IPS-20b (cell line): Measurements from ENCODE around the gene TRIM15.
"Not testable (repeated sequence)": the region's sequence is repeated elsewhere in the genome, so short reads cannot be mapped to it uniquely, and the experiment has no call there.

ENCODE experiments used
- H3K27ac ChIP-seq: one replicate; pipeline ENCODE4 v1.5.1; 2013; ENCODE audit warnings: low read length
- H3K27me3 ChIP-seq: 2 replicates; pipeline ENCODE4 v1.6.1; 2013; ENCODE audit warnings: mild to moderate bottlenecking, low read length, inconsistent platforms; ENCODE audit not compliant: insufficient read depth
- H3K36me3 ChIP-seq: 2 replicates; pipeline ENCODE4 v1.6.1; 2013; ENCODE audit warnings: low read depth, mild to moderate bottlenecking, inconsistent platforms, low read length, moderate library complexity; ENCODE audit not compliant: insufficient read depth
- H3K4me1 ChIP-seq: 2 replicates; pipeline ENCODE4 v1.6.1; 2013; ENCODE audit warnings: mild to moderate bottlenecking, control low read depth, inconsistent platforms, low read length, moderate library complexity; ENCODE audit not compliant: insufficient read depth
- H3K4me3 ChIP-seq: 2 replicates; pipeline ENCODE4 v1.5.1; 2013; ENCODE audit warnings: mild to moderate bottlenecking, low read length, inconsistent platforms
- H3K9ac ChIP-seq: 2 replicates; pipeline ENCODE4 v1.6.1; 2013; ENCODE audit warnings: low read depth, mild to moderate bottlenecking, inconsistent platforms, low read length, moderate library complexity
- H3K9me3 ChIP-seq: 2 replicates; pipeline ENCODE4 v1.6.1; 2013; ENCODE audit warnings: mild to moderate bottlenecking, low read depth, low read length, inconsistent platforms; ENCODE audit not compliant: insufficient read depth

TRIM15 gene

DNA sequence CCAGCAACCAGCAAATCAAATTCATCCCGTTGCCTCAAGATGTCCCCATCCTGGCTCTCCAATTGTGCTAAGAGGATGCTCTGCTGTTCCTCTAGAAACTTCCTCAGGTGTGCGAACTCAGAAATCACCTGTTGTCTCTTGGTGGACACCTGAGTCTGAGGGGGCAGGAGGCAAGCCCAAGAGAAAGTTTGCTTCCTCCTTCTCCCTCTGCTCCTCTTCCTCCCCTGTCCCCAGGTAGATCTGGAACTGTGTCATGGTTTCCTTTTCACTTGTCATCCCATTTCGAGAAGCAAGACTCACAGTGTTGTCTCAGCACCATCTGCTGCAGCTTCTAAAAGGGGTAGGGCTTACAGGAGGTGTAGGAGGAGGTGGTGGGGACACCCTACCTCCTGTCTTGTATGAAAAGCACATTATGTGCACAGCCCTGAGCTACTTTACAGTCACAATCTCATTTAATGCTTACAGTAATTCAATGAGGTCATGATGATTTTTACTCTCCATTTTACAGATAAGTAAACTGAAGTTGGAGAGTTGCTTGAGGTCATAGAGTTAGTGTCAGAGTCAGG lies 4.8 kb upstream of the TRIM15 start:
- Histone ChIP-seq H3K27me3 (peaks cover 10% of the 10 kb centered on the region; the same call in 1 of the 2 replicates), H3K4me3 (no peak overlapping the region), H3K36me3 (no peaks in the 10 kb centered on the region), H3K9me3 (no peaks in the 10 kb centered on the region), H3K4me1 (no peaks in the 10 kb centered on the region), H3K9ac (no peak overlapping the region), H3K27ac (no peak overlapping the region)

DNA sequence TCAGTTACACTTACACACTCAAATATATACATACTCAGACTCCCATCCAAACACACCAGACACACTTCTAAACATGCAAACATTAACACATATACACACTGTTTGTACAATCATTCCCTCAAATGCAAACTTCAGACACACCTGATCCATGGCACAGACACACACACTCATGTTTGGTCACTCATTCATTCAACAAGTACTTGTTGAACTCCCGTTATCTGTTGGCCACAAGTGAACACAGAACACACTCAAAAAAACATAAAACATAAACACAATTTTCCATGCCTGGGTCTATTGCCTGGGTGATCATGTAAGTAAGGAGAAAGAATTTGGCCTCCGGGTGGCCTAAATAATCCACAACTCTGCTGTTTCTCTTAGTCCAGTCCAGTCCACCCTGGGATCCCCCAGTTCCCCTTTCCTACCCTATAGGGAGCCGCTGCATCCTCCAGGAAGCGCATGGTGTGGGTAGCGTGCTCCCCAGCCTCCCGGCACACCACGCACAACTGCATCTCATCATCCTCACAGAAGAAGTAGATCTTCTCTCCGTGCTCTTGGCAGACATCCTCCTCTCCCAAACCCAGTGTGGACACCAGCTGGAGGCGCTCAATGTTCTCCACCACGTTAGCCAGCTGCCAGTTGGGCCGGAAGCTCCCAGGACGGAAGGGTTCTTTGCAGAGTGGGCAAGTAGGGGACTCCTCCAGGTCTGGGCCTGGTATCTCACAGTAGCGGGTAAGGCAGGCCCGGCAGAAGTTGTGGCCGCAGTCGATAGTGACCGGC lies 3.1 kb upstream of the TRIM15 start:
- H3K4me3 ChIP-seq: no peak overlapping the region
- H3K36me3 ChIP-seq: no peaks in the 10 kb centered on the region
- no peaks in the 10 kb centered on the region for H3K9me3 ChIP-seq
- peaks cover 4% of the 10 kb centered on the region; the same call in 1 of the 2 replicates for H3K27me3 ChIP-seq
- no peak overlapping the region for H3K9ac ChIP-seq
- H3K4me1 ChIP-seq: no peaks in the 10 kb centered on the region
- H3K27ac ChIP-seq: no peak overlapping the region

DNA sequence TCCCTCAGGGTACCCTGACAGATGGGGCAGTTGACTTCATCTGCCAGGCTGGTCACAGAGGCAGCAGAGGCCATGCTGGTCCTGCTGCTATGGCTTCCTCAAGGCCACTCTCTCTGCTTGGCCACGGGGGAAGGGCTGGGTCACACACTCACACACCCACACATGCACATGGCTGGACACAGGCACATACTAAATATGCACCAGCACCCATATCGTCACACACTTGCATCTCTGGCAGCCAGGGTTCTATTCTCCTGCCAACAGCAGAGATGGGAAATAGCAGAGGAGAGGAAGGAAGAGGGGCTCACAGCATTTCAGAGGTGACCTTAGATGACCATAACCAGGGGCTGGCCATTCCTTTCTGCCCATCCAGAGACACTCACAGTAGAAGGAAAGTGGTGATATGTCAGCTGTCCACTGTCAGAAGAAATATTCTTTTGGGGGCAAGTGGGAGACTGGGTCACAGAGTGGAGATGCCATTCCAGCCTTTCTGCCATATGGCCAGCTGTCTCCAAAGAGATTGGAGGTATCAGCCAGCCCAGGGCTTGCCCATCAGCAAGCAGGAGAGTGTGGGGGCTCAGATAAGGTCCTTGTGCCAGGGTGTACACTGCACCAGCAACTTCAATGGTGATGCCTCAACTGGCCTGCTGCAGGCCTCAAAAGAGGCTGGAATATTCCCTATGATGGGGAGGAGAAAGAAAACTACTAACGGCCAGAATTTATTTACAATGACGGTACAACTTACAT lies 2.4 kb upstream of the TRIM15 start, which contains the start of gene TRIM10:
Gene TRIM10, minus strand, starts transcription at position 427 of the 747 bp plus-strand sequence. Its CDS starts 353 bp downstream, at position 74.
- Histone ChIP-seq H3K27me3 (peaks cover 4% of the 10 kb centered on the region; the same call in 1 of the 2 replicates), H3K9me3 (no peaks in the 10 kb centered on the region), H3K4me3 (no peak within 1 kb of the TSS), H3K4me1 (no peaks in the 10 kb centered on the region), H3K27ac (no peak within 1 kb of the TSS), H3K9ac (no peak within 1 kb of the TSS), H3K36me3 (no peaks in the 10 kb centered on the region)

DNA sequence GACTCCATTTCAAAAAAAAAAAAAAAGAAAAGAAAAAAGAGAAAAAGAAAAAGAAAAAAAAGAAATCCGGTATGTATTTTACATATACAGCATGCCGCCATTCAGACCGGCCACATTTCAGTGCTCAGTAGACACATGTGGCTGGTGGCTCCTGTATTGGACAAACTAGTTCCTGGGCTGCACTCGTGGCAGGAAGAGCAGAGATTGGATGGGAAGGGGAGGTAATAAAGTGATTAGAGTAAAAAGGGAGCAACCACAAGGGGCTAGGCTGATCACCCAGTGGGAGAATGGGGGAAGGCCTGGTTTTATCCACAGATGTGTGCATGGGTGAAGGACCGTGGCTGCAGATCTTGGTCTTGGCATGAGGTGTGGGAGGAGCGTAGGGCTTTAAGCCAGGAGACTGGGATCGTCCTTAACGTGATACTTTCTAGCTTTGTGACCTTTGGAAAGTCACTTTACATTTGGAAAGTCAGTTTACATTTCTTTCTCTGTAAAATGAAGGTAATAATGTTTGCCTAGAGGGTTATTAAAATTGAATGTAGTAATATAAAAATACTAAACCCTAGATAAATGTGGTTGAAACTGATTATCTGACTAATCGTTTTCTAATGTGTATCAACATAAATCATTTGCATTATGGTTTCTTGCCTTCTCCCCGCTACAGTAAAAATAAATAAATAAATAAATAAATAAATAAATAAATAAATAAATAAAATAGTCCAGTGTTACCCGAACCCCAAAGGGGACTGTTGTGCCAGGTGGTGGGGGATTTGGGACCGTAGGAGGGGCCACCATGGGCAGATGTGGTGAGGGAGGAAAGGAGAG lies 869 bp upstream of the TRIM15 start:
- Histone ChIP-seq H3K36me3 (no peaks in the 10 kb centered on the region), H3K27me3 (peaks cover 10% of the 10 kb centered on the region; the same call in 1 of the 2 replicates), H3K9ac (no peak overlapping the region), H3K27ac (no peak overlapping the region), H3K4me1 (no peaks in the 10 kb centered on the region), H3K4me3 (no peak overlapping the region), H3K9me3 (no peaks in the 10 kb centered on the region)

DNA sequence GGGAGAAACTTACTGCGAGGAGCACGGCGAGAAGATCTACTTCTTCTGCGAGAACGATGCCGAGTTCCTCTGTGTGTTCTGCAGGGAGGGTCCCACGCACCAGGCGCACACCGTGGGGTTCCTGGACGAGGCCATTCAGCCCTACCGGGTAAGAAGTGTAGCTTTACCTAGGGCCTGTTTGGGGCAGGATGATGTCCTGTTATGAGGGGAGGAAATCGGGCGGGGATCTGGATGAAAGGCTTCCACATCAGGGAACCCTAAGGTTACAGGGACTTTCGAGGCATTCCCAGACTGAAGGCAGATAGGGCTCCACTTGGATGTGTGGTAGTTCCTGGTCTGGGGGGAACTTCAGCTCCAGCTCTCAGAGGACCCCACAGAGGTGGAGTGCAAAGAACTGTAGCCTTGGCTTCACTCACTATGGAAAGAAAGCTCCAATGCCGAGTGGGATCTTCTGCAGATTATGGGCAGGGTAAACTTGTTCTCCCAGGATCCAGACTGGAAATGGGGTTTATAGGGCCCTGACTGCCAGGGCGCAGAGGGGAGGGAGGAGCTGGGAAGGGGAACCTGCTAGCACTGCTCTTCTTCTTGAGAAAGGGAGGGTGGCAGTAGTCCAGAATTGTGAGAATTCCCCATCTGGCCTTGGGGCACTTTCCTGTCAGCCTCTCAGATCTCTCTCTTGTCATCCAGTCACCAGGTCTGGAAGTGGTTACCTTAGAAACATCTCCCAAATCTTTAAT lies 740 bp downstream of the TRIM15 start:
- Histone ChIP-seq H3K9ac (no peak overlapping the region), H3K27me3 (peaks cover 18% of the 10 kb centered on the region; the same call in 1 of the 2 replicates), H3K4me1 (no peaks in the 10 kb centered on the region), H3K4me3 (no peak overlapping the region), H3K9me3 (no peaks in the 10 kb centered on the region), H3K27ac (no peak overlapping the region), H3K36me3 (no peaks in the 10 kb centered on the region)

DNA sequence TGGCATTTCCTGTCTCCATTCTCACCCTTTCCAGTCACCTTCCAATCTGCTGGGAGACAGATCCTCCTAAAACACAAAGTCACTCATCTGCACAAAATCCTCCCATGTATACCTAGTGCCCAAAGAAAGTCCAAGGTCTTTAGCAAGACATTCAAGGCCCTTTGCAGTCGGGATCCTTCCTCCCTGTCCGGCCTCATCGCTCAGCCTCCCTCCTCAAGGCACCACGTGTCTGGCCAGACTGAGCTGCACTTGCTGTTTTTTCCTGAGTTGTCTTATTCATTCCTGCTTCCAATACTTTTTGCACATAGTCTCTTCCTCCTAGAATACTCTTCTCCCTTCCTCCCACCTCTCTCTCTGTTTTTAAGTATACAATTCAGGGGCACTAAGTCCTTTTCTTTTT lies 1.4 kb downstream of the TRIM15 start:
- Histone ChIP-seq H3K9ac (no peak overlapping the region), H3K27me3 (peaks cover 14% of the 10 kb centered on the region; the same call in 1 of the 2 replicates), H3K4me3 (no peak overlapping the region), H3K27ac (no peak overlapping the region), H3K4me1 (no peaks in the 10 kb centered on the region), H3K9me3 (no peaks in the 10 kb centered on the region), H3K36me3 (no peaks in the 10 kb centered on the region)

DNA sequence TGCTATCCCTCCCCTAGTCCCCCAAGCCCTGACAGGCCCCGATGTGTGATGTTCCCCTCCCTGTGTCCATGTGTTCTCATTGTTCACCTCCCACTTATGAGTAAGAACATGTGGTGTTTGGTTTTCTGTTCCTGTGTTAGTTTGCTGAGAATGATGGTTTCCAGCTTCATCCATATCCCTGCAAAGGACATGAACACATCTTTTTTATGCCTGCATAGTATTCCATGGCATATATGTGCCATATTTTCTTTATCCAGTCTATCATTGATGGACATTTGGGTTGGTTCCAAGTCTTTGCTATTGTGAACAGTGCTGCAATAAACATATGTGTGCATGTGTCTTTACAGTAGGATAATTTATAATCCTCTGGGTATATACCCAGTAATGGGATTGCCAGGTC lies 1.9 kb downstream of the TRIM15 start:
- peaks cover 15% of the 10 kb centered on the region for H3K27me3 ChIP-seq
- not testable (repeated sequence) for H3K9me3 ChIP-seq, H3K36me3 ChIP-seq, H3K4me1 ChIP-seq, H3K27ac ChIP-seq, H3K4me3 ChIP-seq, H3K9ac ChIP-seq

DNA sequence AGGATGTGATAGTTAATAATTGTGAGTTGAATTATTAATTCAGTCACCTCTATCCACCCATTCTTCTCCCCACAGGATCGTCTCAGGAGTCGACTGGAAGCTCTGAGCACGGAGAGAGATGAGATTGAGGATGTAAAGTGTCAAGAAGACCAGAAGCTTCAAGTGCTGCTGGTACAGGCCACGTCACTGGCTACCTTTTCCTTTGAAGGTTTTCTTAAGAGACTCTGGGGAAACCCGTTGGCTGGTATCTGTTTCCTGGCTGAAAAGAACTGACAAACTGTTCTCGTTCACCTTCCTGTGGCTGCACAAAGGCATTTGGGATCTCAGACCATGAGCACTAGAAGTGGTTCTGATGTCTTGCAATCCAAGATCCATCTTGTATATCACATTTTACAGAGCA lies 3.8 kb downstream of the TRIM15 start:
- Histone ChIP-seq H3K36me3 (no peaks in the 10 kb centered on the region), H3K4me3 (no peak overlapping the region), H3K27ac (no peak overlapping the region), H3K9me3 (no peaks in the 10 kb centered on the region), H3K4me1 (no peaks in the 10 kb centered on the region), H3K27me3 (peaks cover 33% of the 10 kb centered on the region), H3K9ac (no peak overlapping the region)

DNA sequence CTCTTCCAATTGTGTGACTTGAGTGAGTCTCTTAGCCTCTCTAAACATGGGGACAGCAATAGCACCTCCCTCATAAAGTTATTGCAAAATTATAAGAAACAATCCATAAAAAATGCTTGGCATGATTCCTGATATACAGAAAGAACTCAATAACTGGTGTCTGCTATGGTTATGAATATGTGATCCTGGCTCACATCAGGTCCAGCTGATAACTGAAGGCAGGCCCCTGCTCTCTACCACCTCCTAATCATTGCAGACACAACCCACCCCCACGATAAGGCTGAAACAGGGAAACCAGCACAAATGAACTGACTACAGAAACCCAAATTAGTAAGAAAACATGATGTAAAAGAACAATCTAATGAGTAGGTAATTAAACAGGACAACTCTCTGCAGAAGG lies 5.4 kb downstream of the TRIM15 start:
- H3K9me3 ChIP-seq: no peaks in the 10 kb centered on the region
- no peaks in the 10 kb centered on the region for H3K36me3 ChIP-seq
- H3K27me3 ChIP-seq: peaks cover 44% of the 10 kb centered on the region
- H3K4me3 ChIP-seq: no peak overlapping the region
- no peaks in the 10 kb centered on the region for H3K4me1 ChIP-seq
- H3K27ac ChIP-seq: no peak overlapping the region
- H3K9ac ChIP-seq: no peak overlapping the region

DNA sequence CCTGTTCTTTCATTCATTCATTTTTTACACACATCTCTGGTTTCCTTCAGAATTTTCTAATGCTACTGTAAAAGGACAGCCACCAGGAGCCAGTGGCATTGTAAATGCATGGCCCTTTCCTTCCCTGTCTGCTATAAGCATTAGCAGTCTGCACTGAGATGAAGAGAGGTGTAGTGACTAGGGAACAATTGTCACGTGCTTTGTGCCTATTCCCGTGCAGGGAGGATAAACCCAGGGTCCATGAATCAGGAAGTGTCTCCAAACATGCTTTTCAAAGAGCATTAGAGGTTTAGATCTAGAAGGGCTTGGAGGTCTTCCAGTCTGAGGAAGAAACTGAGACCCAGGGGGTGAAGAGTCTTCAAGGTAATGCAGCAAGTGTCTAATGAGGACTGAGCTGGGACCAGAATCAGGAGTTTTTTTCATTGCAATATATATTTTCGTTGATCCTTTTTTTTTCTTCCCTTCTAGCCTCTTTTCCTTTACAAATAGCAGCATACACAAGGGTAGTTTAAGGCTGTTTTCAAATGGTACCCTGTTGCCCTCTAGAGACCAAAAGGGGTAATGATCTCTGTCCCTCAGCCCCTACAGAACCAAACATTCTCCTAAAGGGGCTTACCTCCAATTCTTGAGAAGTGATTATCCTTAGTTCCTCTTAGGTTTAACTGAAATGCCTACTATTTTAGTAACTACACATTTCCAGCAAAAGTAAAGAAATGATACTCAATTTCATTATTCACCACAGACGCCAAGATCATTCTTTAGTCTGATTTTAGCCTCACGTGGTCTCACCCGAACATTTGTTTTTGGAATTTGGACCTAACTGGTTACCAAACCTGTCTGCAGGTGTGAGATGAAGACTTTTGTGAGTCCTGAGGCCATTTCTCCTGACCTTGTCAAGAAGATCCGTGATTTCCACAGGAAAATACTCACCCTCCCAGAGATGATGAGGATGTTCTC lies 6.6 kb downstream of the TRIM15 start:
- Histone ChIP-seq H3K27me3 (peaks cover 44% of the 10 kb centered on the region), H3K4me1 (no peaks in the 10 kb centered on the region), H3K9me3 (no peaks in the 10 kb centered on the region), H3K36me3 (no peaks in the 10 kb centered on the region), H3K4me3 (no peak overlapping the region), H3K27ac (no peak overlapping the region), H3K9ac (no peak overlapping the region)
